HL-60/S4 (cell line): ENCODE measurements around the gene SKIL.

ENCODE experiments used
- in situ Hi-C: fragments of 300-500 bp; cut with MboI; formaldehyde crosslinking; loops from 2 replicates; pipeline ENCODE4 v1.14.3; 2022; ENCODE audit warnings: low sequenced_read_pairs

Gene SKIL

DNA sequence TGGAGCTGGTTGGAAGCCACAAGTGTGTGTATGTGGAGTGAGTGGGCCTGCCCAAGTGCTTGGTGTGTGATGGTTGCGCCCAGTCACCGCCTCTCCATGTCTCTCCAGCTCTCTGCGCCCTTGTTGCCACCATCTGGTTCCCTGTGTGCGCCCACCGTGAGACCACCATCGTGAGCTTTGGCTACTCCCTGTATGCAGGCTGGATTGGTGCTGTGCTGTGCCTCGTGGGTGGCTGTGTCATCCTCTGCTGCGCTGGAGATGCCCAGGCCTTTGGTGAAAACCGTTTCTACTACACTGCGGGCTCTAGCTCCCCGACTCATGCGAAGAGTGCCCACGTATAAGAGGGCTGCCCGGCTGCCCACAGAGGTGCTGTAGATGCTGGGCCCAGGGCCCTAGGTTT lies 74.9 kb downstream of the SKIL start:
- in situ Hi-C loops: no loop called here

DNA sequence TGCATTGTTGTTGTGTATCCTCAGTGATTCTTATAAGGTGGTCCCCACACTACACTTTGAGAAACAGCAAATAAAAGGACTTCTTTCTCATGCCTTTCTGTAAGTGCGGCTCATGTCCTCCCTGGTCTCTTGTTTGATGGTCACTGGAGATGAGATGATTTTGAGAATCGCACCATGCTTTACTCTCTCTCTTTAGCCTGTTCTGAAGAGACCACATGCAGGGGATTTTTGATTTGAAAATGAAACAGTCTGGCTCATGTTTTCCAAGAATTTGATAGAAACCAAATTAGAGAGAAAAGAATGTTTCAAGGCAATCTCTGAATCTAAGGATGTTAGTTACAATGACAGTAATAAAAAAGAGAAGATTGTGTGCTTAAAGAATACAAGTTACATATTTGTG lies 79.2 kb downstream of the SKIL start:
- in situ Hi-C loops: no loop called here

DNA sequence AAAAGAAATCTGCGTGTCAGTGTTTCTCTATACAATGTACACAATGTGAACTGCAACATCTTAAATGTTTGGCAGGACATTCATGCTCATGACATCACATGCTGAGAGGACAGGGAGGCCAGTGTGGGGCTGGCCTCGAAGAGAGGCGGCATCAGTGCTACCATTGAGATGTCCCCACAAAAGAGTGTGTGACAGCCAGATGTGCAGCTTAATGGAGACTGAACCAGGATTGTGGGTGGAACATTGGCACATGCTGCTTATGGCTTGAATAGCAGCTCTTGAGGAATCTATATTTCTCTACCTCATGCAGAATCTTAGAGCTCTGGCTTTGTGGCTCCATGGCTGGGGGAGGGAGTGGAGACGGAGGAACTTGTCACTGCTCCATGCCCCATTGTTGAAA lies 79.7 kb downstream of the SKIL start:
- in situ Hi-C loops: no loop called here

DNA sequence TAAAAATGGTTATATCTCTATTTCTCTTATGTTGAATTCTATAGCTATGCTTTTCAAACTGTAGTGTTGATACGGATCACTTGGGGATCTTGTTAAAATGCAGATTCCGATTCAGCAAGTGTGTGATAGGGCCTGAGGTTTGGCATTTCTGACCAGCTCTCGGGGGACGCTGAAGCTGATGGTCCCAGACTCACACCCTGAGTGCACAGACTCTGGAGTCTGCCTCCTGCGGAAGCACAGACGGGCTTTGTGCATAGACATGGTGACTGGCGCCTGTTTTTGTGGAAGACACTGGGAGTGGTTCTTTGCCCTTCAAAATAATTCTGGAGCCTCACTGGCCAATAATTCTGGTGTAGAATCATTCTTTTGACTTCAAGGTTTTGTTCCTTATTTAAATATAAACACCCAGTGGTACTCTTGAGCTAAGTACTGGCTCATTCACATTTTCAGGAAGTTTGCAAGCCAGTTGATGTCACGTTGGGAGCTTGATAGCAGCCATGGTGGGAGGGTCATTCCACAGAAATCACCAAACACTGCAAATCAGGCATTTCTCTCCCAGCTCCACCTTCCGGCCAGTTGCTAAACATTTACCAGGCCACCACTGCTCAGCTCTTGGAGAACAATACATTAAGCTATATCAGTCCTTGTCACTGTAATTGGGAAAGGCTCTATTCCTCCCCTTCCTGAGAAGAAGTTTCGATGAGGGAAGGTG lies 80.3 kb downstream of the SKIL start:
- in situ Hi-C loops: no loop called here

DNA sequence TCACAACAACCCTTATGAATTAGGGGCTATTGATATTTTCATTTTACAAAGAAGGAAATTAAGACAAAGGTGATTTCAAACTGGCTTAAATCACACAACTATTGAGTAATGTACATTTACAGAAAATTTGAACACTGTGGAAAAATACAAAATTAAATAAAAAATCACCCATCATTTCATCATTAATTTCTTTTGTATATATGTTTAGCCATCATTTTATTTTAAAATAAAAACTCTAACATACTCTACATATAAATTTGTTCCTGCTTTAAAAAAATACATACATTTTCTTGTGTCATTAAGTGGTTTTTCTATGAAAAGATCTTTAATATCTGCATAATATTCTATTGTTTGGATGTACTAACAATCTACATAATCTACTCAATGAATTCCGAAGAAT lies 81.3 kb downstream of the SKIL start:
- in situ Hi-C loops: no loop called here

DNA sequence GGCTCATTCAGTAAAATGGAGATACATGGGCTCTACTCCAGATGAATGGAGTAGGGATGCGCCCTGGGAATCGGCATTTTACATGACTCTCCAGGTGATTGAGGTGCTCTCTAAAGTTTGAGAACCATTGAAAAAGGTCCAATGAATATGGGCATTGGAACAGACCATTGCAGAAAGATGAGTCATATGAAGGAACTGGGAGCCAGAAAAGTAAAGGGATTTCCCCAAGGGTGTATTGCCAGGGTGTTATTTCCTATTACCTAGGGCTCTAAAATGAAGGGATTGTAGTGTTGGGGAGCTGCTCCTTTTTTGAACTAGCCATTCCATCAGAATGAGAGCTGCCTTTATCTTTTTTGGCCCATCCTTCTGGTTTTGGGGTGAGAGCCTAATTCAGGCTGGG lies 82.8 kb downstream of the SKIL start:
- in situ Hi-C loops: no loop called here

DNA sequence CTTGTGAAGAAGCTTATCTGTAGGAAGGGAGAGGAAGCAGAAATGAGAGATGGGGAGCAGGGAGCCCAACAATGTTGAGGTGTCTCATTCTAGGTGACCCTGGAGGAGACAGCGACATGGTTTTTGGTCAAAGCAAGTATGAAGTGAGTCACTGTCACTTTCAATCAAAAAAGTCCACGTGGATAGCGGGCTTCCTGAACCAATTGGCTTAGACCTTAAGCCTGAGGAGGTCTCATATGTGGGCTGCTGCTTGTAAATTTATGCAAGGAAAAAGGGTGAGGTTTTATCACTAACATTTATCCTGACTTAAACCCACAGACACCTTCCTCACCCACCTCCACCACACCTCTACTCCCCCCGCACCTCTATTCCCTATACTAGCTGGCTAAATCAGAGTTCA lies 83.9 kb downstream of the SKIL start:
- in situ Hi-C loops: no loop called here

DNA sequence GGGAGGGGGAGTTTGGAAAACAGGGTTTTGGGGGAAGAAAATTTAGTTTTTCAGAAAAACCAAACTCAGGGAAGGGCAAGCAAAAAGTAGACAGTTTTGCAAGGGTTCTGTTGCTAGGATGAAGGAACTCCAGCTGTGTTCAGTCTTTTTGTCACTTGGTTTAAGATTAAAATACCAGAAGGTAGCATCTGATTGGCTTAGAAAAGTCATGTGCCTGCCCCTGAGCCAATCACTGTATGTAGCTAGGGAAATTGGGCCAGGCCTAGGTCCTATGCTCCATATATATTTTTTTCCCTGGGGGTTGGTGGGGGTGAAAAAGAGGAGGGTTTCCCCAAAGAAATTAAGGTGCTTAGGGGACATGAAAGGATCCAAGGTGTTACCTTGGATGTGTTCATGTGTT lies 85.4 kb downstream of the SKIL start:
- in situ Hi-C loops: no loop called here

DNA sequence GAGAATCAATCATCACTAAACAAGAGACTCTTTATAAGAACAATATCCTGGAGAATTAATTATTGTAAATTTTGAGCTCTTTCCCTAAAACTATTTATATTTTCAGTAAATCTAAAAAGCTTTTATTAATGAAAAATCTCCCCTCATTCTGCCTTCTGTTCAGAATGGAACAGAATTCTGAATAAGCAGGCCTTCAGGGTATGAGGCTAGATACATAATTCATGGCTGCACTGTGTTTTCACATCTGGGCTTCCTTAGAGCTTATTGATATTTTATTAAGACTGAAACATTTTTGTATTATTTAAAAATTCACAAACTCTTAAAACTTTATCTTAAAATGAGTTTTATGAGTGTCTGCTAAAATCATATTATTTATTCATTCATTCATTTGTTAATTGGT lies 85.9 kb downstream of the SKIL start:
- in situ Hi-C loops: no loop called here
